ENCODE measurements around the gene CCDC88C.

Gene CCDC88C

GRCh38 chr14:91265404-91265803 lies 152.2 kb downstream of the CCDC88C start:
- no peak for DNase-seq (ENCODE audit: low read depth in 2 of 2)
- H3K4me3 ChIP-seq (replicated peaks in 1 of 2; ENCODE audit: low read depth in 2 of 2, low read length in 2 of 2), result no peak overlapping the region
- TF ChIP-seq CTCF (IDR thresholded peaks at IDR 0.05; ENCODE audit: low read depth, low read length), result no peak

GRCh38 chr14:91264151-91265150 lies 153.2 kb downstream of the CCDC88C start:
- TF ChIP-seq CTCF (IDR thresholded peaks at IDR 0.05; ENCODE audit: low read depth, low read length), result no peak
- DNase-seq (ENCODE audit: low read depth in 2 of 2), result no peak
- peak overlapping the region; percentile 22 to 33 for H3K4me3 ChIP-seq (replicated peaks in 1 of 2; ENCODE audit: low read depth in 2 of 2, low read length in 2 of 2)

- TF ChIP-seq CTCF (IDR thresholded peaks at IDR 0.05; ENCODE audit: low read depth, low read length), result no peak
- no peak for DNase-seq (ENCODE audit: low read depth in 2 of 2)
- H3K4me3 ChIP-seq (replicated peaks in 1 of 2; ENCODE audit: low read depth in 2 of 2, low read length in 2 of 2), result no peak overlapping the region
Measured at GRCh38 chr14:91263329-91263728, 154.3 kb downstream of the CCDC88C start.

- TF ChIP-seq CTCF (IDR thresholded peaks at IDR 0.05; ENCODE audit: low read depth, low read length), result no peak
- H3K4me3 ChIP-seq (replicated peaks in 1 of 2; ENCODE audit: low read depth in 2 of 2, low read length in 2 of 2), result no peak overlapping the region
- DNase-seq (ENCODE audit: low read depth in 2 of 2), result no peak
Measured at GRCh38 chr14:91261986-91262549, 155.6 kb downstream of the CCDC88C start.

GRCh38 chr14:91261115-91261514 lies 156.5 kb downstream of the CCDC88C start:
- TF ChIP-seq CTCF (IDR thresholded peaks at IDR 0.05; ENCODE audit: low read depth, low read length), result no peak
- no peak for DNase-seq (ENCODE audit: low read depth in 2 of 2)

GRCh38 chr14:91258876-91259275 lies 158.7 kb downstream of the CCDC88C start:
- H3K4me3 ChIP-seq (replicated peaks in 1 of 2; ENCODE audit: low read depth in 2 of 2, low read length in 2 of 2), result no peak overlapping the region
- TF ChIP-seq CTCF (IDR thresholded peaks at IDR 0.05; ENCODE audit: low read depth, low read length), result no peak
- DNase-seq (ENCODE audit: low read depth in 2 of 2), result no peak

More at GRCh38 chr14:91261115-91261514, 156.5 kb downstream of the CCDC88C start:
- no peak overlapping the region for H3K4me3 ChIP-seq (replicated peaks in 1 of 2; ENCODE audit: low read depth in 2 of 2, low read length in 2 of 2)

Data from cardiac fibroblast (primary cell).